ENCODE measurements around the gene SIN3B.

SIN3B gene

DNA sequence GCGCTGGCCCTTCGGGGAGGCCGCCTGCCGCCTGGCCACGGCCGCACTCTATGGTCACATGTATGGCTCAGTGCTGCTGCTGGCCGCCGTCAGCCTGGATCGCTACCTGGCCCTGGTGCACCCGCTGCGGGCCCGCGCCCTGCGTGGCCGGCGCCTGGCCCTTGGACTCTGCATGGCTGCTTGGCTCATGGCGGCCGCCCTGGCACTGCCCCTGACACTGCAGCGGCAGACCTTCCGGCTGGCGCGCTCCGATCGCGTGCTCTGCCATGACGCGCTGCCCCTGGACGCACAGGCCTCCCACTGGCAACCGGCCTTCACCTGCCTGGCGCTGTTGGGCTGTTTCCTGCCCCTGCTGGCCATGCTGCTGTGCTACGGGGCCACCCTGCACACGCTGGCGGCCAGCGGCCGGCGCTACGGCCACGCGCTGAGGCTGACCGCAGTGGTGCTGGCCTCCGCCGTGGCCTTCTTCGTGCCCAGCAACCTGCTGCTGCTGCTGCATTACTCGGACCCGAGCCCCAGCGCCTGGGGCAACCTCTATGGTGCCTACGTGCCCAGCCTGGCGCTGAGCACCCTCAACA is 60.8 kb downstream of the SIN3B start:
- Histone ChIP-seq H3K27me3 (ENCODE audit: control insufficient read depth, low read length) (no peaks in the 10 kb centered on the region), H3K4me3 (ENCODE audit: low read length) (peak overlapping the region; percentile 94), H3K9me2 (replicated peaks; ENCODE audit: control insufficient read depth, low read length) (no peaks in the 10 kb centered on the region), H3K4me2 (ENCODE audit: low read length) (peak overlapping the region; percentile 85), H3K27ac (ENCODE audit: low read depth, low read length) (peak overlapping the region; percentile 97), H4K20me1 (ENCODE audit: control insufficient read depth, insufficient read depth, low read depth, low read length) (no peaks in the 10 kb centered on the region), H3K36me3 (ENCODE audit: control insufficient read depth, low read length) (peaks cover 41% of the 10 kb centered on the region), H3K4me1 (ENCODE audit: control insufficient read depth, low read length) (peaks cover 81% of the 10 kb centered on the region), H3K79me2 (ENCODE audit: control insufficient read depth, low read length) (peaks cover 39% of the 10 kb centered on the region), H3F3A (ENCODE audit: control insufficient read depth, insufficient read depth) (peaks cover 43% of the 10 kb centered on the region), H3K9me3 (ENCODE audit: control insufficient read depth, insufficient read depth, low read length) (no peaks in the 10 kb centered on the region)
- TF ChIP-seq EZH2phosphoT487 (IDR thresholded peaks at IDR 0.05; ENCODE audit: borderline replicate concordance, low read length) (no peak), CTCF (IDR thresholded peaks at IDR 0.05; ENCODE audit: low read depth, low read length, poor library complexity, severe bottlenecking) (no peak)

GRCh38 chr19:16890461-16891184 is 61.4 kb downstream of the SIN3B start:
- H3K27ac ChIP-seq (ENCODE audit: low read depth, low read length): peak overlapping the region; percentile 97
- H3K4me1 ChIP-seq (ENCODE audit: control insufficient read depth, low read length): peaks cover 87% of the 10 kb centered on the region
- peak overlapping the region; percentile 85 for H3K4me2 ChIP-seq (ENCODE audit: low read length)
- H4K20me1 ChIP-seq (ENCODE audit: control insufficient read depth, insufficient read depth, low read depth, low read length): no peaks in the 10 kb centered on the region
- H3K9me3 ChIP-seq (ENCODE audit: control insufficient read depth, insufficient read depth, low read length): no peaks in the 10 kb centered on the region
- peak overlapping the region; percentile 94 for H3K4me3 ChIP-seq (ENCODE audit: low read length)
- H3F3A ChIP-seq (ENCODE audit: control insufficient read depth, insufficient read depth): peaks cover 48% of the 10 kb centered on the region
- H3K79me2 ChIP-seq (ENCODE audit: control insufficient read depth, low read length): peaks cover 39% of the 10 kb centered on the region
- H3K36me3 ChIP-seq (ENCODE audit: control insufficient read depth, low read length): peaks cover 41% of the 10 kb centered on the region
- H3K9me2 ChIP-seq (replicated peaks; ENCODE audit: control insufficient read depth, low read length): no peaks in the 10 kb centered on the region
- TF ChIP-seq EZH2phosphoT487 (IDR thresholded peaks at IDR 0.05; ENCODE audit: borderline replicate concordance, low read length) (no peak), CTCF (IDR thresholded peaks at IDR 0.05; ENCODE audit: low read depth, low read length, poor library complexity, severe bottlenecking) (no peak)
- no peaks in the 10 kb centered on the region for H3K27me3 ChIP-seq (ENCODE audit: control insufficient read depth, low read length)

DNA sequence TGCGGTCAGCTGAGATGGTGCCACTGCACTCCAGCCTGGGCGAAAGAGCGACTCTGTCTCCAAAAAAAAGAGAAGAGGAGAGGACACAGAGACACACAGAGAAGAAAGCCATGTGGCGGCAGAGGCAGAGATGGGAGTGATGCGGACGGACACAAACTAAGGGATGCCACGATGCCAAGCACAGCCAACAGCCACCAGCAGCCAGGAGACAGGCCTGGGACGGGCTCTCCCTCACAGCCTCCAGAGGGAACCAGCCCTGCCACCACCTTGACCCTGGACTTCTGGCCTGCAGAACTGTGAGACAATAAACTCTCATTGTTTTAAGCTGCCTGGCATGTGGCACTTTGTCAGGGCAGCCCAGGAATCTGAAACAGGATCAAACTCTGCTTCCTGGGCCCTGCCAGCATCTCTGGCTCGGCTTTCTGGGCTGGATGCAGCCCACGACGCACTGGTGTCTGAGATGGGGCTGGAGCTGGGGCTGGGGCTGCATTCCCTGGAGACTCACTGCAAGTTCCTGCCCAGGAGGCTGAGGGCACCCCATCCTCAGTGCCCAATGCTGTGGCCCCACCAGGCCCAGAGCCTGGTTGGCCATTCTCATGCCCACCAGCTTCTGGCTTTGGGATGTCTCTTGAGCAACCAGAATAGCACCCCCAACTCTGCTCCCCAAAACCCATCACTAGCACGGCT is 62.6 kb downstream of the SIN3B start:
- no peaks in the 10 kb centered on the region for H4K20me1 ChIP-seq (ENCODE audit: control insufficient read depth, insufficient read depth, low read depth, low read length)
- TF ChIP-seq CTCF (IDR thresholded peaks at IDR 0.05; ENCODE audit: low read depth, low read length, poor library complexity, severe bottlenecking): no peak
- TF ChIP-seq EZH2phosphoT487 (IDR thresholded peaks at IDR 0.05; ENCODE audit: borderline replicate concordance, low read length): no peak
- peaks cover 42% of the 10 kb centered on the region for H3F3A ChIP-seq (ENCODE audit: control insufficient read depth, insufficient read depth)
- H3K4me1 ChIP-seq (ENCODE audit: control insufficient read depth, low read length): peaks cover 98% of the 10 kb centered on the region
- H3K79me2 ChIP-seq (ENCODE audit: control insufficient read depth, low read length): peaks cover 39% of the 10 kb centered on the region
- H3K27me3 ChIP-seq (ENCODE audit: control insufficient read depth, low read length): no peaks in the 10 kb centered on the region
- H3K9me3 ChIP-seq (ENCODE audit: control insufficient read depth, insufficient read depth, low read length): no peaks in the 10 kb centered on the region
- no peaks in the 10 kb centered on the region for H3K9me2 ChIP-seq (replicated peaks; ENCODE audit: control insufficient read depth, low read length)
- peak overlapping the region; percentile 97 for H3K27ac ChIP-seq (ENCODE audit: low read depth, low read length)
- H3K36me3 ChIP-seq (ENCODE audit: control insufficient read depth, low read length): peaks cover 41% of the 10 kb centered on the region
- H3K4me2 ChIP-seq (ENCODE audit: low read length): peak overlapping the region; percentile 85
- H3K4me3 ChIP-seq (ENCODE audit: low read length): peak overlapping the region; percentile 94
